22Rv1 (cell line): ENCODE results near the gene ZNF674.

ENCODE experiments used
- H3K27ac ChIP-seq: fragments of 450-650 bp; 2 replicates; pipeline ENCODE4 v1.5.1; 2017
- ZFX ChIP-seq: fragments of 450-650 bp; IDR thresholded peaks from 2 replicates; pipeline ENCODE4 v1.6.1; 2017; ENCODE audit warnings: antibody characterized with exemption, borderline replicate concordance
- TF ChIP-seq, protein P1 (sequence below): fragments of 450-650 bp; IDR thresholded peaks from 2 replicates; pipeline ENCODE4 v1.5.1; 2017; ENCODE audit warnings: mild to moderate bottlenecking

Gene ZNF674

DNA sequence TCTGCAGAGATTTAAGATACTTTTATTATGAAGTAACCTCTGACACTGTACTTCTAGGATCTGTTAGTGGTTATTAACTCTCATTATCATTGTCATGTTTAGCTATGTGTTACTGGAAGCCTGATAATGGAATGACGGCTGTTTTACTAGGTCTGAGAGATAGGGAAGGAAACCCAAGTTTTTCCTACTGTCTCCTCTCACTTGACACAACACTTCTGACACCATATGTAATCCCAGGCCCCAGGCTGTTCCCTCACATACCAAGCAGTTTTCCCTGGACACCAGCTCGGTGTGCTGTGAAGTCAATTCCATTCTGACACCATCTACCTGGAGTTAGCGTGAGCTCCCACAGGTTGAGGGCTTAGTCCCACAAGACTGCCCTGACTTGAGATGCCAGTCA is 85.6 kb downstream of the ZNF674 start:
- H3K27ac ChIP-seq: no peak overlapping the region
- TF ChIP-seq, protein P1, sequence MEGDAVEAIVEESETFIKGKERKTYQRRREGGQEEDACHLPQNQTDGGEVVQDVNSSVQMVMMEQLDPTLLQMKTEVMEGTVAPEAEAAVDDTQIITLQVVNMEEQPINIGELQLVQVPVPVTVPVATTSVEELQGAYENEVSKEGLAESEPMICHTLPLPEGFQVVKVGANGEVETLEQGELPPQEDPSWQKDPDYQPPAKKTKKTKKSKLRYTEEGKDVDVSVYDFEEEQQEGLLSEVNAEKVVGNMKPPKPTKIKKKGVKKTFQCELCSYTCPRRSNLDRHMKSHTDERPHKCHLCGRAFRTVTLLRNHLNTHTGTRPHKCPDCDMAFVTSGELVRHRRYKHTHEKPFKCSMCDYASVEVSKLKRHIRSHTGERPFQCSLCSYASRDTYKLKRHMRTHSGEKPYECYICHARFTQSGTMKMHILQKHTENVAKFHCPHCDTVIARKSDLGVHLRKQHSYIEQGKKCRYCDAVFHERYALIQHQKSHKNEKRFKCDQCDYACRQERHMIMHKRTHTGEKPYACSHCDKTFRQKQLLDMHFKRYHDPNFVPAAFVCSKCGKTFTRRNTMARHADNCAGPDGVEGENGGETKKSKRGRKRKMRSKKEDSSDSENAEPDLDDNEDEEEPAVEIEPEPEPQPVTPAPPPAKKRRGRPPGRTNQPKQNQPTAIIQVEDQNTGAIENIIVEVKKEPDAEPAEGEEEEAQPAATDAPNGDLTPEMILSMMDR: no peak
- TF ChIP-seq ZFX: no peak

GRCh38 chrX:46456125-46456922 is 88.9 kb downstream of the ZNF674 start:
- no peak overlapping the region for H3K27ac ChIP-seq
- no peak for TF ChIP-seq ZFX
- TF ChIP-seq, protein P1: no peak
